ENCODE measurements around the gene GSTT4.
A peak's percentile ranks its signal among the peaks of the same experiment; 100 is the strongest.
"Not testable (repeated sequence)": the region's sequence is repeated elsewhere in the genome, so short reads cannot be mapped to it uniquely, and the experiment has no call there.

The GSTT4 gene

DNA sequence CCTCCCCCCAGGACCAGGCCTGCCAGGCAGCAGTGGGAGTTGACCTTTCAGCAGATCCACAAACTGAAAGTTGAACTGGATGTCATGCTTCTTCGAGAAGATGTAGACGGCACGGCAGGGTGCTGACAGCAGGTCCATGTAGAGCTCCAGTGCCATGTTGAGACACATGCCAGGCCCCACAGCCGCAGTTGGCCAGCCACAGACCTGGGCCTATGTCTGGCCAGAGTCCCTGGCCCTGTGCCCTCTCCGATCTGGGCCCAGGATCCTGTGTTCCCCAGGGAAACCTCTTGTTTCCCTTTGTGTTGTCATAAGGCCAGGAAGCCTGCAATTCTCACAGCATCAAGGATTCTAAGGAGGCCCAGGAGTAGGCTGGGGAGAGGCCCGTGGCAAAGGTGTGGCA is at the start of gene GSTT4:
Gene GSTT4, minus strand, starts transcription at position 253 of the 400 bp plus-strand sequence. Its CDS starts 97 bp downstream, at position 156.
- peak; percentile 36 for DNase-seq

DNA sequence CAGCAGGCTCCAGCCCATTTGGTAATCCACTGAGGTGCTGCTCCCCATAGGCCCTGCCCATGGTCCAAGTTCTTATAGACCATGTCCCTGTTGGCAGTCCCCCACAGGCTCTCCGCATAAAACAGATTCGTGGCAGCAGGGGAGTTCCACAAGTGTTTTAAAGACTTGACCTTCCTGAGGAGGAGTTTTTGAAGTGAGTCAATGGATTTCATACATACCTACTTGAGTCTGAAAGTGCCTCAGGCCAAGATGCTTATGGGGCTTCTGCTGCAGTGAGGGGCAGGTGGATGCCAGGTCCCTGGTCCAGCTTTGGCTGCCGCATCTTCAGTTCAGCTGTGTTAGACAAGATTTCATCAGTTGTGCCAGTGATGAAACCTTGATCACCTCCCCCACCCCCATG is 49.1 kb upstream of the GSTT4 start:
- no peak for DNase-seq

DNA sequence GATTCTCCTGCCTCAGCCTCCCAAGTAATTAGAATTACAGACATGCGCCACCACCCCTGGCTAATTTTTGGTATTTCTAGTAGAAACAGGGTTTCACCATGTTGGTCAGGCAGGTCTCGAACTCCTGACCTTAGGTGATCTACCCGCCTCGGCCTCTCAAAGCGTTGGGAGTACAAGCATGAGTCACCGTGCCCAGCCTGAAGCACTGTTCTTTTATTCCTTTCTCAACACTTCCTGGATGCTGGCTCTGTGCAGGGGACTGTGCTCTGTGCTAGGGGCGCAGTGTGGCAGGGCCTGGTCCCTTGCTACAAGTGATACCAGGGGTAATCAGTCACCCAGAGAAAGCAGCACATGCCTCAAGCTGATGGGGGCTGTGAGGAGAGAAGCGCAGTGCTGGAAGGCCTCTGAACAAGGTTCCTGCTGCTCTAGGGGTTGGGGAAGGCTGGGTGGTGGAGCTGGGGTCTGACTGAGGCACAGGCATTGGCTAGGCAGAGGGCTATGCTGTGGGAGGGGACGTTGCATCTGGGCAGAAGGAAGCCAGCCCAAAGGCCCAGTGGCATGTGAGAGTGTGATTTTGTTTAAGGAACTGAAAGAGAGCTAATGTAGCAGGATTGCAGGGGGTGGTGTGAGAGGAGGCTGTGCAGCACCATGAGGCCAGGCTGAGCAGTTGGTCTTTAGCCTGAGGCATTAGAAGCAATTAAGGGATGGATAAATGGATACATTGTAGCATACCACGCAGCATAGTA is 48.4 kb upstream of the GSTT4 start:
- no peak for DNase-seq

DNA sequence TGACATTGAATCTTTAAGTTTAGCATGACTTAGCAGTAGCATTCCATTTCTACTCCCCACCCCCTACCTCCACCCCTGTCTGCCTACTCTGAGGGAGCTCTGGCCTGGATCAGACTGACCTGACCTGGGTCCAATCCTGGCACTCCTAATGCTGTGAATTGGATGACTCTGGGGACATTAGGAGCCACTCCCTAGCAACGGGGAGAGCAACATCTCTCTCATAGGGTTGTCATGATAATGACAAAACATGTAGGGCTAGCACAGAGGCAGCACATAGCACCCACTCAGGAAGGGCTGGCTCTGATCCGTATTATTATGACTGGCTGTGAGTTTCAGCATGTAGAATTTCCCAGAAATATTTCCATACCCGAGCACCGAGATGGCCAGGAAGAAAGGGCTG is 46.3 kb upstream of the GSTT4 start:
- no peak for DNase-seq

DNA sequence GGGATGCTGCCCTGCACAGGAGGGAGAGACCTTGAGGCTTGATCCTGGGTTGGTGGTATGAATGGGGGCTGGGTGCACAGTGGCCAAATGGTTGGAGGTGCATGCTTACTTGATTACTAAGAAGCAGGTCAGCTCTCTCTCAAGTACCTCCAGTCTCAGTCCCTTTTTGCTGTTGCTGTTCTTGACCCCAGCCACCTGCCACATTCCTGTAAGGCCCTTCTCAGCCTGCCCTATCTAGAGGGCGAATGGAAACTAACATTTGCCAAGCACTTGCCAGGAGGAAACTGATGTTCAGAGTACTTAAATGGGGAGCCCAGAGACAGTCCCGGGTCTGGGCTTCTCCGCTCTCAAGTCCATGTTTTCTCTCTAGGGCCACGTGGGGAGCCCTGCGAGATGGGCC is 45.8 kb upstream of the GSTT4 start:
- no peak for DNase-seq

DNA sequence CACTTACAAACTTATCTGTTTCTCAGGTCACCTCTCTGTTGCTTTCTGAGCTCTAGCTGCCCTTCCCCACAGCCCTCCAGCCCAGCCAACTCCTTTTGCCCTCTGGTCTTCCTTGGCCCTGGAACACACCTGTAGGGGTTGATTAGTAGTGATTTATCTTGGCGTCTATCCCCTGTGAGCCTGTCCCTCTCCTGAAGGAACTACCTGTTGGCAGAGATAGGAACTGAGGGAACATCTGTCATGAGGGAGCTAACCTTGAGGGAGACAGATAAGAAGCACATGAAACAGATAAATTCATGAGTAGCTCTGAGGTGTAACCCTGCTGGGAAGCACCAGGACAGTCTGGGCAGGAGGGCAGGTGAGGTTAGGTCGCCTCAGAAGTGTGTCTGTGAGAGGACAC is 44.7 kb upstream of the GSTT4 start:
- no peak for DNase-seq

DNA sequence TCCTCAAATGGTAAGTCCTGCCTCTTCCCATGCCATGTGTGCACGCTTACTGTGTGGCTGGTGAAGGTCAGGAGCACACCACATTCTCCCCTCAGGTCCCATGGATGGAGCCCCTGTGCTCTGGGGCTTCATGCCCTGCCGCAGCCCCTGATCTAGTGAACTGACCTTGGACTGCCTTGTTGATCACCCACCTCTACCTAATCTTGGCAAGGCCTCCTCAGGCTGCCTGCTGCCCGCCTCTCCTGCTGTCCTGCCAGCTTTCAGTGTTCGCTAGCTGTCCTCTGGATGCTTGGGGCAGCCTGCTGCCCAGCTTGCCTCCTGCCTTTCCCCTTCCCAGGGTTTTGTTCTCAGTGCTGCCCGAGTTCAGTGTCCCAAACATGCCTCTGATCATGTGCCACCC is 44.0 kb upstream of the GSTT4 start:
- DNase-seq = no peak

DNA sequence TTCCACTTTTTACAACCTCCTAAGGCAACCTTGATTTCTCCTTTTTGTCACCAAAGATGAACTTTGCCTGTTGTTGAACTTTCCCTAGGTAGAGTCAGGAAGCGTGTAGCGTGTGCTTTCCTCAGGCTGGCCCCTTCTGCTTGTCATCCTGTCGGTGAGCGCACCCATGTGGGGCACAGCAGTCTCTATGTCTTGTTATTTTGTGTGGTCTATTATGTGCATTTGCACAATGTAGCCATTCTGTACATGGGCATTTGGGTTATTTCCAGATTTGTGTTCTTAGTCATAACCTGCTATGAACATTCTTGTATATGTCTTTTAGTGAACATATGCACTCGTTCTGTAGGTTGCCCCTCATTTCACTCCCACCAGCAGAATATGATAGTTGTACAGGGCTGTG is 40.8 kb upstream of the GSTT4 start:
- DNase-seq = no peak

DNA sequence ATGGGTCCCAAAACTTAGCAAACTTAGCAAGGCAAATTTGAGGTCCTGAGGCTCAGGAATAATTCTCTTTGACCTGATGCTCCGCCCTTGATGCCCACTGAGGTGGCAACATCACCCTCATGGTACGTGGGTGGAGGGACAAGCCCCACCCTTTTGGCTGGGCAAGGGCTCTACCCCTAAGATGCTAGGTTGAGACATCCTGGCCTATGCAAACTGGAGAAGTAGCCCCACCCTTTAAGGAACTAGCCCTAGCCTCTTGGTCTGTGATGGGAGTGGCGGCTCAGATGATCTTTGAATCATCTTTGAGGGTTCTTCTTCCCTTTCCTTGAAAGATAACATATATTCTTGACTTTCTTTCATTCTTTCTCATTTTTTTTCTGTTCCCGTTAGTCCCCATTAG is 38.7 kb upstream of the GSTT4 start:
- no peak for DNase-seq

DNA sequence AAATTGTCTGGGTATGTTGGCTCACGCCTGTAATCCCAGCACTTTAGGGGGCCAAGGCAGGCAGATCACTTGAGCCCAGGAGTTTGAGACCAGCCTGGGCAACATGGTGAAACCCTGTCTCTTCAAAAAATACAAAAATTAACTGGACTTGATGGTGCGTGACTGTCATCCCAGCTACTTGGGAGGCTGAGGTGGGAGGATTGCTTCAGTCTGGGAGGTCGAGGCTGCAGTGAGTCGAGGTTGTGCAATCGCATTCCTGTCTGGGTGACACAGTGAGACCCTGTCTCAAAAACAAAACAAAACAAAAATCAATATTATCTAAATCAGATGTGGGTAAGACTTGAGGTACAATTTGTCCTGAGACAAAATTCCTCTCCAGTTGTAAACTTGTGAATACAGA is 38.2 kb upstream of the GSTT4 start:
- DNase-seq = not testable (repeated sequence)

DNA sequence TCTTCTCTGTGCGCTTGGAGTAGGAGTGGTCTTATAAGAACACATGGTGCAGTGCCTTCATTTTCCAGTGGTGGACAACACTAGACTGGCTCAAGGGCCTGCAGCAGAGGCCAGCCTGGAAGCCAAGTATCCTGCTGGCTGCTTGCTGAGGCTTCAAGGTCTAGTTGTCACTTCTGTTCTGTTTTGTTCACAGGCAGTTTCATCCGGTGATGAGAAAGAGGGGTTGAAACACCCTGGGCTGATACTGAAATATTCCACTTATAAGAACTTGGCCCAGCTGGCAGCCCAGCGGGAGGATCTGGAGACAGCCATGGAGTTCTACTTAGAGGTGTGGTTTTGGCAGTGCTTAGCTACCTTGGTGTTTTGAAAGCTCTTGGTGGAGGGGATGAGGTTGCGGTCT is 35.7 kb upstream of the GSTT4 start:
- no peak for DNase-seq

DNA sequence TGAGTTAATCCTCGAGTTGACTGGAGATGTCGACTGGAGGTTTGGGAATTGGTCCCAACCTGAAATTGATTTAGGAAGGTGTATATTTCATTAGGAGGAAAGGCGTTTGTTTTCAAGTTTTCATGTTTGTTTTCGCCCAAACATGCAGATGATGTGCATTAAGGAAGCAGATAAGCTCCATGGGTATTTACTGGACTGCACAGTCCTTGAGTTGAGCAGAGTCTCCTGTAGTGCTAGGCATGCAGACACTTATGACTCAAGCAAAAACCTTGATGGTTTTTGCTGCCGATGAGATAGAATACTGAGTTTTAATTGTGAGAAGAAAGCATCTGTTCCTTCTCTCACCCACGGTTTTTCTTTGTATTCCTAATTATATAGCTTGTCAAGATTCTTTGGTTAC is 33.8 kb upstream of the GSTT4 start:
- no peak for DNase-seq

DNA sequence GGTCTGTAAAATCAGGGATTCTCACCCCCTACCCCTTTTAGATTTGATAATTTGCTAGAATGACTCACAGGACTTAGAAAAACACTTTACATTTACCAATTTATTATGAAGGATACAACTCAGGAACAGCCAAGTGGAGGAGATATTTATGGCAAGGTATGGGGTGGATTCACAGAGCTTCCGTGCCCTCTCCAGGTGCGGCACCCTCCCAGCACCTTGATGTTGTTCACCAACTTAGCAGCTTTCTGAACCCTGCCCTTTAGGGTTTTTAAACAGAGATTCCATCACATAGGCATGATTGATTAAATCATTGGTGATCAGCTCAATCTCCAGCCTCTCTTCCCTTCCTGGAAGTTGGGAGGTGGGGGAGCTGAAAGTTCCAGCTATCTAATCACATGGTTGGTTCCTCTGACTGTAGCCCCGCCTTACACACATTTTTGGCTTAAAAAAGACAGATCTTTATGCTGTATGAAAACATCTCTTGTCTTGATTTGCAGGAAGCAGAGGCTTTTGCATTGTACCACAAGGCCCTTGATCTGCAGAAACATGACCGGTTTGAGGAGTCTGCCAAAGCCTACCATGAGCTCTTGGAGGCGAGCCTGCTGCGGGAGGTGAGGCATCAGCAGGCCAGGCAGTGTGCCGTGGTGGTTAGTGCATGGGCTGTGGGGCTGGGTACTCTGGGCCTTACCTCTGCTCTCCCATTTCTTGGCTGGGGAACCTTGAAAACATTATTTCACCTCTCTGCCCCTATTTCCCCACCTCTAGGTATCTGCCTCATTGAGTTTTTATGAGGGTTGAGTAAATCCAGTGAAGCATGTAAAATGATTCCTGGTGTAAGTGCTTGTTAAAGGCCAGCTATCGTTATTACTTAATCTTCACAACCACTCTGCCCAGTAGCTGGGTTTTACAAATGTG is 32.9 kb upstream of the GSTT4 start:
- no peak for DNase-seq

DNA sequence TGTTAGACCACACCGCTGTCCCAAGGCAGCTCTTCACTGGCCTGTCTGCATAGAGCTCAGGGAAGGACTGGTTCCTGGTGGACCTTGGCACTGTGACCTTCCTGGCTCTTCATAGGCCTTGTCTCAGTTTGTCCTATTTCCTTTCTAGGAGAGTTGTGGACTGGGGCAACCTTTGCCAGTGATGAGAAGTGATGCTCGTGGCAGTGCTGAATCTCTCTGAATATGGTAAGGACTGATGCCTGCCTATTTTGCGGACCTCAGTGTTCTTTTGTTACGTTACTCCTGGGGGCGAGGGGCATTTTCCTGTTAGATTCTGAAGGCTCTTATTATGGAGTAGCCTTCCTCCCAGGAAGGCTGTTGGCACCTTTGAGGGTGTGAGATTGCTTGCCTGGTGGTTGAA is 30.0 kb upstream of the GSTT4 start:
- DNase-seq = no peak

DNA sequence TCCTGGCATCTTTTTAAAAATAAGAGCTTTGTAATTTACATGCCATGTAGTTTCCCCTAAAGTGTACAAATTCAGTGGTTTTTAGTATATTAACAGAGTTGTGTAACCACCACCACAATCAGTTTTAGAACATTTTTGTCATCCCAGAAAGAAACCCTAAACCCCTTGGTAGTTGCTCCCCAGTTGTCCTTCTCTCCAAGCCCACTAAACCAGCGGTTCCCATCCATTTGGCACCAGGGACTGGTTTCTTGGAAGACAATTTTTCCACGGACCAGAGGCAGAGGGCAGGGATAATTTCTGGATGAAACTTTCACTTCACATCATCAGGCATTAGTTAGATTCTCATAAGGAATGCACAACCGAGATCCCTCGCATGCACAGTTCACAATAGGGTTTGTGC is 28.5 kb upstream of the GSTT4 start:
- no peak for DNase-seq

DNA sequence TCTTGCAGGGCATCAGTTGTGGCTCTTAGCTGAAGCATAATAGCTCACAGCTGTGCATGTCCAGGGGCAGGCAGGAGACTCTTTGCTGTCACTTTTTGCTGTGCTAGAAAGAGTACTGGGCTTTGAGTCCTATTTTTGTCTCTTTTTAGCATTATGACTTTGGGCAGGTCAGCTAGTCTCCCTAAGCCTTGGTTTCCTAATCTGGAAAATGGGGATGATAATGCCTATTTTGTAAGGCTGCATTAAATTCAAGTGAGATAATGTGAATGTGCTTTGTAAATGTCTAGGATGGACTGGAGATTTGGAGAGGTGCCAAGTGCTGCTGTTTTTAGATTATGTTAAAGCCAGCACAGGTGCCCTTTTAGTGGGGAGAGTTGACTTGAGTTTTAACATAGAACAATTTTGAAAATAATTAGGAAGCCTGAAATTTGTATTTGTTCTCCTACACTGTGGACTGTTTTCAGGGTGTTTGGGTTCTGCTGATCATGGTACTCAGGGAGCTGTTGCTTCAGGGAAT is 25.0 kb upstream of the GSTT4 start:
- no peak for DNase-seq

DNA sequence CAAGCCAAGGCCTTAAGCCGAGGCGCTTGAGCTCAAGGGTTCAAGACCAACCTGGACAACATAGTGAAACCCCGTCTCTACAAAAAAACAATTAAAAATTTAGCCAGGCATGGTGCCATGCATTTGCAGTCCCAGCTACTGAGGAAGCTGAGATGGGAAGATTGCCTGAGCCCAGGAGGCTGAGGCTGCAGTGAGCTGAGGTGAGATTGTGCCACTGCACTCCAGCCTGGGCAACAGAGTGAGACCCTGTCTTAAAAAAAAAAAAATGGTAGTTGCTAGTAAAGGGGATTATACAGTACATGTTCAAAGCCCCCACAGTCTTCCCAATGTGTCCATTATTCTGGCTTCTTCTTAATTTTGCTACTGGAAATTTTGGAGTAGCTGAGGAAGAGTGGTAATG is 24.1 kb upstream of the GSTT4 start:
- DNase-seq = no peak

DNA sequence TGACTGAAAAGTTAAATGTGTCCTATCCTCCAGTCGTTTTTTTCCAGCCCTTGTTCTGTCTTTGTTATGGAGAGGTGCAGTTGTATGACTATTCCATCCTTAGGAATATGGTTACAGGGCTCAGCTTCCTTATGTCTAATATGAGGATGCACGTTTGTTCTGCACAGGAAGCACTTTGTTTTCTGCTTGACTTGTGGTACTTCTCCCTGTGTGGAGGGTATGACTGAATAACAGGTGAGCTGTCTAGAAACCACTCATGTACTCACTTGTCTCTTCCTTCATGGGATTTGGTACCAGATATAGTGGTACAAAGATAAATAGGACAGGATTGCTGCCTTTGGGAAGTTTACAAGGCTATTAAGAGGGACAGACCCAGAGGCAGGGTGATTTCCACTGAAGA is 23.3 kb upstream of the GSTT4 start:
- no peak for DNase-seq

DNA sequence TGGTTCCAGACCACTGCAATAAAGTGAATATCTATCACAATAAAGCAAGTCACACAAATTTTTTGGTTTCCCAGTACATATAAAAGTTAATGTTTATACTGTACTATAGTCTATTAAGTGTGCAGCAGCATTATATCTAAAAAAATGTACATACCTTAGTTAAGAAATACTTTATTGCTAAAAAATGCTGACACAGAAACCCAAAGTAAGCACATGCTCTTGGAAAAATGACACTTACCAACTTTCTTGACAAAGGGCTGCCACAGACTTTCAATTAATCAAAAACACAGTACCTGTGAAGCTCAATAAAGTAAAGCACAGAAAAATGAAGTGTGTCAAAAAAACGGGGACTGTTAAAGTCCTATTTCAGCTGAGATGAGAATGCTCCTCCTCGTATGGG is 22.7 kb upstream of the GSTT4 start:
- no peak for DNase-seq

DNA sequence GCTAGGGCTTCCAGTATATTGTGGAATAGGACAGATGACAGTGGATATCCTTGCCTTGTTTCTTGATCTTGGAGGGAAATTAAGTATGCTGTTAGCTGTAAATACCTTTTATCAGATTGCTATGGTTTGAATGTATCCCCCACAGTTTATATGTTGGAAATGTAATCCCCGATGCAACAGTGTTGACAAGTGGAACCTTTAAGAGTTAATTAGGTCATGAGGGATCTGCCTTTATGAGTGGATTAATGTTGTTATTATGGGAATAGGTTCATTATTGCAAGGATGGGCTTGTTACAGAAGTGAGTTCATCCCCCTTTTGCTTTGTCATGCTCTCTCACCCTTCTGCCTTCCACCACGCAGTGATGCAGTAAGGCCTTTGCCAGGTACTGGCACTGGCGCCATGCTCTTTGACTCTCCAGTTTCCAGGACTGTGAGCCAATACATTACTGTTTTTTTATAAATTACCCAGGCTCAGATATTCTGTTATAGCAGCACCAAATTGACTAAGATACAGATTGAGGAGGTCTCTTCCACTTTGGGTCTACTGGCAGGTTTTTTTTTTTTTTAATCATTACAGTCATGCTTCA is 22.2 kb upstream of the GSTT4 start:
- DNase-seq = no peak

DNA sequence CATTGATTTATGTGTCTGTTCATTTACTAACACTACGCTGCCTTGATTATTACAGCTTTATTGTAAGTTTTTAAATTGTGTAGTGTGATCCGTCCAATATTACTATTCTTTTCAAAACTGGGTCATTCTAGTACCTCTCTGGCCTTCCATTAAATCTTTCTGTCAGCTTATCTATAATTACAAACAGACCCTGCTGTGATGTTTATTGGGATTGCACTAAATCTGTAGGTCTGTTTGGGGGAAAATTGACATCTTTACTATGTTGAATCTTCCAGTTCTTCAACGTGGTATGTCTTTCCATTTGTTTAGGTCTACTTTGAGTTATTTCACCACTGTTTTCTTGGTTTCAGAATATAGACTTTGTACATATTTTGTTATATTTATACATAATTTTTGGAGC is 21.5 kb upstream of the GSTT4 start:
- DNase-seq = no peak

DNA sequence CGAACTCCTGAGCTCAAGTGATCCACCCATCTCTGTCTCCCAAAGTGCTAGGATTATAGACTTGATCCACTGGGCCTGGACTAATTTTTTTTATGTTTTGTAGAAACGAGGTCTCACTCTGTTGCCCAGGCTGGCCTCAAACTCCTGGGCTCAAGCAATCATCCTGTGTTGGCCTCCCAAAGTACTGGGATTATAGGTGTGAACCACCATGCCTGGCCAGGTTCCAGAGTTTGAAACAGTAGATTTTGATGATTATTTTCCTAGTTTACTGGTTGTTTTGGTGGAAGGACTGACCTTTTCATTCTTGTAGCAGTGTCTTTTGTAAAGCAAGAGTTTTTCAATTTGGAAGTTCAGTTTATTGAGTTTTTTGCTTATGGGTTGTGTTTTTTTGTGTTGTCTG is 20.8 kb upstream of the GSTT4 start:
- no peak for DNase-seq

DNA sequence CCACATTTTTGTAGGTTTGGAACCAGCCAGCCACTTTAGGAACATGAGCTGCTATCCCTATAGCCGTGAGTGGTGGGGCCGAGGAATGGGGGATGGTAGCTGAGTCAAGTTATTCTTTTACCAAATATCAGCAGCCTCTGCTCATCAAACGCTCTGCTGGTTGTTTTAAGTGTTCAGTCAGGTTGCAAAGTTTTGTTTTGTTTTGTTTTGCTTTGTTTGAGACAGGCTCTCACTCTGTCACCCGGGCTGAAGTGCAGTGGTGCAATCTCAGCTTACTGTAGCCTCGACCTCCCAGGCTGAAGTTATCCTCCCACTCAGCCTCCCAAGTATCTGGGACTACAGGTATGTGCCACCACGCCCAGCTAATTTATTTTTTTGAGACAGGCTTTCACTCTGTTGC is 20.2 kb upstream of the GSTT4 start:
- no peak for DNase-seq

DNA sequence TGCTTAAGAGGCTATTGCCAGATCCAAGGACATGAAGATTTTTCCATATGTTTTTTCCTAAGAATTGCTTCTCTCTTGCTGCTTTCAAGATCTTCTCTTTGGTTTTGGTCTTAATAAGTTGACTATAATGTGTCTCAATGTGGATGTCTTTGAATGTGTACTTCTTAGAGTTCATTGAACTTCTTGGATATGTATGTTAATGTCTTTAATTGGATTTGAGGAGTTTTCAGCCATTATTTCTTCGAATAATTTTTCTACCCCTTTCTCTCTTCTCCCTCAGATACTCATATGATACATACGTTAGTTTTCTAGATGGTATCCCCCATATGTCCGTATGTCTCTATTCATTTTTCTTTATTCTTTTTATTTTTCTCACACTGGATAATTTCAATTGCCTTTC is 19.1 kb upstream of the GSTT4 start:
- DNase-seq = no peak

All from midbrain (tissue), 1 donor.